OCI-LY7 (cell line): ENCODE data around the gene CIITA. TPM values are rescaled to one million over a fixed set of nuclear protein-coding genes. Genes with fewer than 3 reads are reported as not detected.
"Not testable (repeated sequence)": the region's sequence is repeated elsewhere in the genome, so short reads cannot be mapped to it uniquely, and the experiment has no call there.

Experiments
- BruUV-seq: library from RNA; stranded (reverse); fragments of 400-500 nt; replicated peaks from 2 replicates; lab custom pipeline; 2021; lab: Mats Ljungman, UMichigan
- CTCF ChIA-PET: fragments of 300-600 bp; sonication (Branson Sonifier 250); formaldehyde crosslinking; loops from one replicate; lab custom pipeline; 2022; ENCODE audit warnings: antibody characterized with exemption; ENCODE audit not compliant: unreplicated experiment; lab: Charles Lee
- POLR2A ChIA-PET: fragments of 300-600 bp; sonication (Branson Sonifier 250); formaldehyde crosslinking; loops from one replicate; lab custom pipeline; 2022; ENCODE audit warnings: antibody characterized with exemption; lab: Charles Lee
- DNase-seq: peaks from one replicate; pipeline ENCODE4 v3.0.0-alpha.2; 2015; ENCODE audit warnings: low spot score
- H2AFZ ChIP-seq: fragments of 200-600 bp; sonication (generic), shearing (Covaris generic); 2 replicates; pipeline ENCODE4 v1.6.1; 2014; ENCODE audit warnings: mild to moderate bottlenecking, antibody characterized with exemption, low read length, moderate library complexity
- H3K27ac ChIP-seq: fragments of 200-600 bp; sonication (generic); 2 replicates; pipeline ENCODE4 v1.5.1; 2014; ENCODE audit warnings: mixed run types, low read depth, mild to moderate bottlenecking, moderate library complexity, low read length, inconsistent platforms; ENCODE audit not compliant: poor library complexity, severe bottlenecking
- H3K36me3 ChIP-seq: fragments of 200-600 bp; sonication (generic); 2 replicates; pipeline ENCODE4 v1.6.1; 2014; ENCODE audit warnings: mild to moderate bottlenecking, antibody characterized with exemption, low read length, moderate library complexity, mixed read lengths; ENCODE audit not compliant: insufficient read depth
- H3K4me1 ChIP-seq: fragments of 200-600 bp; sonication (generic); 2 replicates; pipeline ENCODE4 v1.5.1; 2014; ENCODE audit warnings: mild to moderate bottlenecking, low read length; ENCODE audit not compliant: insufficient read depth, poor library complexity, severe bottlenecking
- H3K4me2 ChIP-seq: fragments of 200-600 bp; sonication (generic); 2 replicates; pipeline ENCODE4 v1.6.1; 2014; ENCODE audit warnings: mild to moderate bottlenecking, low read length
- H3K4me3 ChIP-seq: fragments of 200-600 bp; sonication (generic); 2 replicates; pipeline ENCODE4 v1.5.1; 2014; ENCODE audit warnings: mild to moderate bottlenecking, low read depth, low read length; ENCODE audit not compliant: poor library complexity, severe bottlenecking
- H3K79me2 ChIP-seq: fragments of 200-600 bp; sonication (generic); 2 replicates; pipeline ENCODE4 v1.6.1; 2016; ENCODE audit warnings: low read depth, mild to moderate bottlenecking, low read length, moderate library complexity, mixed read lengths; ENCODE audit not compliant: insufficient read depth
- H3K9me2 ChIP-seq: fragments of 200-600 bp; sonication (generic); 2 replicates; pipeline ENCODE4 v1.6.1; 2016; ENCODE audit warnings: mild to moderate bottlenecking, low read length, mixed read lengths; ENCODE audit not compliant: insufficient read depth
- H3K9me3 ChIP-seq: fragments of 200-600 bp; sonication (generic); 2 replicates; pipeline ENCODE4 v1.6.1; 2014; ENCODE audit warnings: mild to moderate bottlenecking, mixed run types, low read length, mixed read lengths
- H4K20me1 ChIP-seq: fragments of 200-600 bp; sonication (generic); 2 replicates; pipeline ENCODE4 v1.6.1; 2014; ENCODE audit warnings: mild to moderate bottlenecking, antibody characterized with exemption, low read length, moderate library complexity, mixed read lengths; ENCODE audit not compliant: insufficient read depth
- EZH2phosphoT487 ChIP-seq: fragments of 200-600 bp; sonication (generic); IDR thresholded peaks from 2 replicates; pipeline ENCODE4 v1.6.1; 2018; ENCODE audit warnings: low read depth, borderline replicate concordance, mild to moderate bottlenecking, mixed run types, antibody characterized with exemption, low read length, moderate library complexity, mixed read lengths
- intact Hi-C: fragments of 100-400 bp; cut with micrococcal nuclease; formaldehyde crosslinking; loops from one replicate; pipeline ENCODE4 v1.10.0; 2022; ENCODE audit not compliant: unreplicated experiment
- total RNA-seq, 2 experiments: library from RNA; depleted of rRNA in 1 of 2; stranded (reverse); fragments of >200 nt in 1 of 2; shearing (Covaris generic) in 1 of 2; gene quantifications; 2 replicates each; pipeline ENCODE4 v1.2.3, GENCODE V29; 2014 to 2022
- TF ChIP-seq, protein P1 (sequence below): fragments of 200-600 bp; sonication (generic); conservative IDR thresholded peaks from 2 replicates; pipeline ENCODE4 v1.5.1; 2014; ENCODE audit warnings: mild to moderate bottlenecking, antibody characterized with exemption, low read length, moderate library complexity, mixed read lengths

CIITA gene
- total RNA-seq, 2 experiments from 2014 or later, result 68.7 to 101 TPM

DNA sequence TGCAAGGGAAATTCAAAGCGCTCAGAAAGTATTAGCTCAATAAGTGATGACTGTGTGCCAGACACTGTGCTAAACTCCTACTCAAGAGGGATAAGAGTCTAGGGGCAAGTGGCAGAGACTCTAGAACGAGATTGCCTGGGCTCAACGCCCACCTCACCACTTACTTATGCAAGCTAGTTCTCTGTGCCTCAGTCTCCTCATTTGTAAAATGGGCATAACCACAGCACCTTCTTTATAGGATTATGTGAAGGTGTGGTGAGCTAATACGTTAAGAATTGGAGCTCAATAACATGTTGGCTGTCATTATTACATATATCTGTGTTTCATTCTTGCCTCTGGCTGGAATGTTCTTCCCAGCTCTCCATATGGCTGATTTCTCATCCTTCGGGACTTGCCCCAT lies 49.9 kb downstream of the CIITA start:
- Histone ChIP-seq H3K27ac (no peak overlapping the region), H3K4me3 (no peak overlapping the region), H3K4me2 (no peak overlapping the region), H3K36me3 (peaks cover 46% of the 10 kb centered on the region), H3K9me2 (no peaks in the 10 kb centered on the region), H3K9me3 (no peaks in the 10 kb centered on the region), H2AFZ (no peak overlapping the region), H3K79me2 (no peaks in the 10 kb centered on the region), H4K20me1 (no peaks in the 10 kb centered on the region), H3K4me1 (no peaks in the 10 kb centered on the region)
- POLR2A ChIA-PET, result no interaction called here
- intact Hi-C loops, result no loop called here
- TSS peak; percentile 7 for BruUV-seq
- DNase-seq, result no peak
- CTCF ChIA-PET, result no interaction called here
- TF ChIP-seq EZH2phosphoT487, result no peak
- TF ChIP-seq, protein P1, sequence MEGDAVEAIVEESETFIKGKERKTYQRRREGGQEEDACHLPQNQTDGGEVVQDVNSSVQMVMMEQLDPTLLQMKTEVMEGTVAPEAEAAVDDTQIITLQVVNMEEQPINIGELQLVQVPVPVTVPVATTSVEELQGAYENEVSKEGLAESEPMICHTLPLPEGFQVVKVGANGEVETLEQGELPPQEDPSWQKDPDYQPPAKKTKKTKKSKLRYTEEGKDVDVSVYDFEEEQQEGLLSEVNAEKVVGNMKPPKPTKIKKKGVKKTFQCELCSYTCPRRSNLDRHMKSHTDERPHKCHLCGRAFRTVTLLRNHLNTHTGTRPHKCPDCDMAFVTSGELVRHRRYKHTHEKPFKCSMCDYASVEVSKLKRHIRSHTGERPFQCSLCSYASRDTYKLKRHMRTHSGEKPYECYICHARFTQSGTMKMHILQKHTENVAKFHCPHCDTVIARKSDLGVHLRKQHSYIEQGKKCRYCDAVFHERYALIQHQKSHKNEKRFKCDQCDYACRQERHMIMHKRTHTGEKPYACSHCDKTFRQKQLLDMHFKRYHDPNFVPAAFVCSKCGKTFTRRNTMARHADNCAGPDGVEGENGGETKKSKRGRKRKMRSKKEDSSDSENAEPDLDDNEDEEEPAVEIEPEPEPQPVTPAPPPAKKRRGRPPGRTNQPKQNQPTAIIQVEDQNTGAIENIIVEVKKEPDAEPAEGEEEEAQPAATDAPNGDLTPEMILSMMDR, result no peak

DNA sequence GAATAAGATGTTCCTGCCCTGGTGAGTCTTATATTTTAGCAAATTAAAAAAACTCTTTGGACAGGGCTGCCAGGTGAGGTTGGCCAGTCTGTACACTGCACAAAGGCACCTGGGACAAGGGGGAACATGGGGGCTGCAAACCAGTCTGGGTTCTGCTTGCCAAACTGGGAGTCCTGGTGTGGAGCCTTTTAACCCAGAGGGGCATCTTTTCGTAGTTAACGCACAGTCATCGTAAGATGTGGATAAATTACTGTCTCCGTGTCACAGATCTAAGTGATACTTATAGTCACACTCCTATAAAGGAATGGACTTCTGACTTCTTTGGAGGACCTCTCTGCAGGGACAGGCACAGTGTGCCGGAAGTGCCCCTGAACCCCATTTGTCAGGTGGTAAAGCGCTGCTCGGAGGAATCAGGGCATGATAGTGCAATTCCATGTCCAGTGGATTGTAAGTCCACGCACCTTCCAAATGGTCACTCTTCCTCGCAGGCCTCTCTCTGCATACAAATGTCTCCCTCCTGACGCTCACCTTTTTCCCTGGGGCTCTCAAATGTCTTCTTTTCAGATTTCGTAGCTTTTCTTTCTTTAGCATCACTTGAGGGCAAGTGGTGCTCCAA lies 50.6 kb downstream of the CIITA start:
- H3K4me3 ChIP-seq, result no peak overlapping the region
- H3K79me2 ChIP-seq, result no peaks in the 10 kb centered on the region
- H3K27ac ChIP-seq, result no peak overlapping the region
- no peaks in the 10 kb centered on the region for H4K20me1 ChIP-seq
- TF ChIP-seq, protein P1, result no peak
- TF ChIP-seq EZH2phosphoT487, result no peak
- H3K4me2 ChIP-seq, result no peak overlapping the region
- no peaks in the 10 kb centered on the region for H3K4me1 ChIP-seq
- CTCF ChIA-PET, result no interaction called here
- peaks cover 44% of the 10 kb centered on the region for H3K36me3 ChIP-seq
- H3K9me3 ChIP-seq, result no peaks in the 10 kb centered on the region
- H2AFZ ChIP-seq, result no peak overlapping the region
- intact Hi-C loops, result no loop called here
- no peaks in the 10 kb centered on the region for H3K9me2 ChIP-seq
- DNase-seq, result no peak
- POLR2A ChIA-PET, result interaction anchor here (0.6 kb wide), 1 partner anchor 107 kb away, joined by 3 read pairs; no protein-coding TSS in a partner anchor
- BruUV-seq, result no TSS peak

DNA sequence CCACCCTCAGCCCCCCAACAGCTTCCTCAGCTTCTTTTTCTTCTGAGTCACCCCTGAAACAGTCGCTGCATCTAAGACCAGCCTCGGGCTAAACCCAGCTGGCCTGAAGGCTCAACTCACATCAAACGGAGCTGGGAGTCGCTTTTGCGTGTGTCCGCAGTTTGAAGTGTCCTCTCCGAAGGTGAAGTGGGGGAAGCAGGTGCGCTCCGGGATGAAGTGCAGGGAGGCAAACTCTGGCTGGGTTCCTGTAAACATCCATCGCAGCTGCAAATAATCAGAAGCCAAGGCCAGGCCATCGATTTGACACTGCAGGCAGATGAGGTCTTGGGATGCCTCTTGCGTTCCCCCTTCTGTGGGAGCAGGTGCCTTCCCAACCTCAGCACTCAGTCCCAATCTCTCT lies 52.1 kb downstream of the CIITA start:
- H4K20me1 ChIP-seq, POLR2A ChIA-PET, H3K79me2 ChIP-seq, H3K4me1 ChIP-seq, H3K27ac ChIP-seq, H3K9me3 ChIP-seq, H2AFZ ChIP-seq, H3K4me2 ChIP-seq, CTCF ChIA-PET, H3K4me3 ChIP-seq, intact Hi-C loops, DNase-seq, H3K9me2 ChIP-seq: not testable (repeated sequence)
- H3K36me3 ChIP-seq, result peaks cover 37% of the 10 kb centered on the region
- BruUV-seq, result TSS peak; percentile 8
